ENCODE measurements around the gene ERC2.
A peak's percentile ranks its signal among the peaks of the same experiment; 100 is the strongest.

The ERC2 gene

GRCh38 chr3:56458496-56459103, 9.7 kb downstream of the ERC2 start:
- Histone ChIP-seq H4K91ac (ENCODE audit: low read depth, low read length) (no peak overlapping the region), H3K9me3 (ENCODE audit: insufficient read depth, low read depth, low read length) (no peaks in the 10 kb centered on the region), H4K12ac (ENCODE audit: low read depth, low read length) (no peak overlapping the region)

DNA sequence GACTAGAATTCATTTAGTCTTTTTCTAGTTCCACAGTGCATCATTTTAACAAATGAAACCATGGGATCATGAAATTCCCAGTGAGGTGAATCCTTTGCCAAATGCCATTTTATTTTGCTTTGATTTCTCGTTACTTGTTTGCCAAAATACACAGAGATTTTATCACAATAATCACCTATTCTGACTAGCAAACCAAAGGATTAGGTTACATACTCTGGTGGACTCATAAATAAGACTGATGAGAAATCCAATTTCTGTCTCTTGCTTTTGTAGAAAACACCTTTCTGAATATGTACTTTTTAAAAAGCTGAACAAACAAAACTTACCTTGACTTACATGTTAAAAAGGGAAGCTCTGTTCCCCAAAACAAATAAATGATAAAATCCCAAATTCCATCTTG, 12.2 kb downstream of the ERC2 start:
- Histone ChIP-seq H2BK12ac (ENCODE audit: low read length) (no peak overlapping the region), H3K27me3 (ENCODE audit: insufficient read depth, low read length) (no peaks in the 10 kb centered on the region), H3K27ac (ENCODE audit: low read depth, low read length) (no peak overlapping the region), H3K18ac (ENCODE audit: low read length) (no peak overlapping the region), H3K4me2 (ENCODE audit: low read length) (no peak overlapping the region), H3K79me2 (ENCODE audit: control insufficient read depth, insufficient read depth, low read length, poor library complexity) (no peaks in the 10 kb centered on the region), H2AFZ (ENCODE audit: insufficient read depth, low read length, poor library complexity) (no peak overlapping the region), H3K36me3 (ENCODE audit: control insufficient read depth in 1 of 2, insufficient read depth in 2 of 2, low read length in 2 of 2) (no peaks in the 10 kb centered on the region), H4K8ac (ENCODE audit: low read depth, low read length) (no peak overlapping the region), H3K14ac (ENCODE audit: low read length) (no peak overlapping the region), H3K79me1 (ENCODE audit: low read length) (no peaks in the 10 kb centered on the region), H3K23ac (ENCODE audit: low read length) (no peak overlapping the region), H4K91ac (ENCODE audit: low read depth, low read length) (no peak overlapping the region), H3K9ac (ENCODE audit: low read length) (no peak overlapping the region), H2BK5ac (ENCODE audit: low read depth, low read length, poor library complexity) (no peak overlapping the region), H3K4me1 (ENCODE audit: control insufficient read depth in 1 of 2, insufficient read depth in 2 of 2, low read length in 2 of 2) (no peaks in the 10 kb centered on the region), H2BK120ac (ENCODE audit: insufficient read depth, low read length, poor library complexity) (no peak overlapping the region), H3K9me3 (ENCODE audit: insufficient read depth, low read depth, low read length) (no peaks in the 10 kb centered on the region), H2AK5ac (ENCODE audit: low read length) (no peak overlapping the region), H4K12ac (ENCODE audit: low read depth, low read length) (no peak overlapping the region), H3K4me3 (ENCODE audit: low read depth, low read length) (no peak overlapping the region), H3K4ac (ENCODE audit: low read depth, low read length) (no peak overlapping the region)
- DNase-seq = no peak
- no CpG with 5 or more reads among the region's 1 CpG for WGBS (ENCODE audit: extremely low coverage, insufficient coverage, insufficient read length)

More at GRCh38 chr3:56458496-56459103, 9.7 kb downstream of the ERC2 start:
- Histone ChIP-seq H3K9ac (ENCODE audit: low read length) (no peak overlapping the region), H2BK120ac (ENCODE audit: insufficient read depth, low read length, poor library complexity) (no peak overlapping the region), H2BK12ac (ENCODE audit: low read length) (no peak overlapping the region), H3K36me3 (ENCODE audit: control insufficient read depth in 1 of 2, insufficient read depth in 2 of 2, low read length in 2 of 2) (no peaks in the 10 kb centered on the region), H3K23ac (ENCODE audit: low read length) (no peak overlapping the region), H3K4me2 (ENCODE audit: low read length) (no peak overlapping the region), H4K8ac (ENCODE audit: low read depth, low read length) (no peak overlapping the region), H3K4me3 (ENCODE audit: low read depth, low read length) (peak overlapping the region; percentile 35), H3K27me3 (ENCODE audit: insufficient read depth, low read length) (no peaks in the 10 kb centered on the region), H2AFZ (ENCODE audit: insufficient read depth, low read length, poor library complexity) (no peak overlapping the region), H2BK5ac (ENCODE audit: low read depth, low read length, poor library complexity) (no peak overlapping the region), H3K14ac (ENCODE audit: low read length) (no peak overlapping the region), H3K27ac (ENCODE audit: low read depth, low read length) (no peak overlapping the region), H3K4ac (ENCODE audit: low read depth, low read length) (no peak overlapping the region), H2AK5ac (ENCODE audit: low read length) (no peak overlapping the region), H3K79me2 (ENCODE audit: control insufficient read depth, insufficient read depth, low read length, poor library complexity) (no peaks in the 10 kb centered on the region), H3K4me1 (ENCODE audit: control insufficient read depth in 1 of 2, insufficient read depth in 2 of 2, low read length in 2 of 2) (no peaks in the 10 kb centered on the region), H3K79me1 (ENCODE audit: low read length) (no peaks in the 10 kb centered on the region), H3K18ac (ENCODE audit: low read length) (no peak overlapping the region)
- DNase-seq = no peak
- no CpG with 5 or more reads among the region's 12 CpGs for WGBS (ENCODE audit: extremely low coverage, insufficient coverage, insufficient read length)

GRCh38 chr3:56453011-56453410, 15.3 kb downstream of the ERC2 start:
- H3K4ac ChIP-seq (ENCODE audit: low read depth, low read length) = no peak overlapping the region
- no peak overlapping the region for H4K91ac ChIP-seq (ENCODE audit: low read depth, low read length)
- H3K36me3 ChIP-seq (ENCODE audit: control insufficient read depth in 1 of 2, insufficient read depth in 2 of 2, low read length in 2 of 2) = no peaks in the 10 kb centered on the region
- no peak overlapping the region for H3K23ac ChIP-seq (ENCODE audit: low read length)
- H2BK120ac ChIP-seq (ENCODE audit: insufficient read depth, low read length, poor library complexity) = no peak overlapping the region
- H3K9ac ChIP-seq (ENCODE audit: low read length) = no peak overlapping the region
- H3K27ac ChIP-seq (ENCODE audit: low read depth, low read length) = no peak overlapping the region
- no peak overlapping the region for H3K18ac ChIP-seq (ENCODE audit: low read length)
- no peak overlapping the region for H2AK5ac ChIP-seq (ENCODE audit: low read length)
- no peak overlapping the region for H3K14ac ChIP-seq (ENCODE audit: low read length)
- no peaks in the 10 kb centered on the region for H3K79me1 ChIP-seq (ENCODE audit: low read length)
- no peaks in the 10 kb centered on the region for H3K27me3 ChIP-seq (ENCODE audit: insufficient read depth, low read length)
- H2BK5ac ChIP-seq (ENCODE audit: low read depth, low read length, poor library complexity) = no peak overlapping the region
- H2AFZ ChIP-seq (ENCODE audit: insufficient read depth, low read length, poor library complexity) = no peak overlapping the region
- H3K79me2 ChIP-seq (ENCODE audit: control insufficient read depth, insufficient read depth, low read length, poor library complexity) = no peaks in the 10 kb centered on the region
- no peak for DNase-seq
- no CpG with 5 or more reads among the region's 1 CpG for WGBS (ENCODE audit: extremely low coverage, insufficient coverage, insufficient read length)
- H2BK12ac ChIP-seq (ENCODE audit: low read length) = no peak overlapping the region
- no peaks in the 10 kb centered on the region for H3K9me3 ChIP-seq (ENCODE audit: insufficient read depth, low read depth, low read length)
- H4K8ac ChIP-seq (ENCODE audit: low read depth, low read length) = no peak overlapping the region
- H3K4me2 ChIP-seq (ENCODE audit: low read length) = no peak overlapping the region
- H3K4me1 ChIP-seq (ENCODE audit: control insufficient read depth in 1 of 2, insufficient read depth in 2 of 2, low read length in 2 of 2) = no peaks in the 10 kb centered on the region
- no peak overlapping the region for H4K12ac ChIP-seq (ENCODE audit: low read depth, low read length)
- no peak overlapping the region for H3K4me3 ChIP-seq (ENCODE audit: low read depth, low read length)

DNA sequence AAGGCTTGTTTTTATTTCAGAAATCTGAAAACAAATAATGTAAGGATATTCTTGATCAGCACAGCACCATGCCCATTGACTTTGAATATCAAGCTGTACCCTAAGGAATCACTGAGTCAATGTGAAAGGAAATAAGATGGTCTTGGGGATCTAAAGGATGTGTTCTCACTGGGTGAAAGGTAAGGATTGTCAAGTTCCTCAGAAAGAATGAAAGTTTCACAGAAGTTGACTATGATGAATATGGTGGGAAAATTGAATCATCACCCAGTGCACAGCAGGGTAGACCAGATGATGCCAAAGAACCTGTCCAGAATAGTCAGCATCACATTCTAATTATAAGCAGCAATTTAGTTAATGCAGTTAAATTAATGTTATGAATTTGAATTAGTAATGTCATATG, 16.2 kb downstream of the ERC2 start:
- no peaks in the 10 kb centered on the region for H3K79me1 ChIP-seq (ENCODE audit: low read length)
- H4K12ac ChIP-seq (ENCODE audit: low read depth, low read length) = no peak overlapping the region
- H3K4me2 ChIP-seq (ENCODE audit: low read length) = no peak overlapping the region
- no peak overlapping the region for H2AFZ ChIP-seq (ENCODE audit: insufficient read depth, low read length, poor library complexity)
- H2BK12ac ChIP-seq (ENCODE audit: low read length) = no peak overlapping the region
- no peak overlapping the region for H4K91ac ChIP-seq (ENCODE audit: low read depth, low read length)
- H3K79me2 ChIP-seq (ENCODE audit: control insufficient read depth, insufficient read depth, low read length, poor library complexity) = no peaks in the 10 kb centered on the region
- no peak overlapping the region for H4K8ac ChIP-seq (ENCODE audit: low read depth, low read length)
- DNase-seq = no peak
- no peak overlapping the region for H2AK5ac ChIP-seq (ENCODE audit: low read length)
- H3K27ac ChIP-seq (ENCODE audit: low read depth, low read length) = no peak overlapping the region
- no peak overlapping the region for H2BK5ac ChIP-seq (ENCODE audit: low read depth, low read length, poor library complexity)
- H2BK120ac ChIP-seq (ENCODE audit: insufficient read depth, low read length, poor library complexity) = no peak overlapping the region
- no peak overlapping the region for H3K18ac ChIP-seq (ENCODE audit: low read length)
- H3K9me3 ChIP-seq (ENCODE audit: insufficient read depth, low read depth, low read length) = no peaks in the 10 kb centered on the region
- H3K23ac ChIP-seq (ENCODE audit: low read length) = no peak overlapping the region
- no peaks in the 10 kb centered on the region for H3K36me3 ChIP-seq (ENCODE audit: control insufficient read depth in 1 of 2, insufficient read depth in 2 of 2, low read length in 2 of 2)
- no peak overlapping the region for H3K4ac ChIP-seq (ENCODE audit: low read depth, low read length)
- no peak overlapping the region for H3K9ac ChIP-seq (ENCODE audit: low read length)
- H3K27me3 ChIP-seq (ENCODE audit: insufficient read depth, low read length) = no peaks in the 10 kb centered on the region
- H3K4me3 ChIP-seq (ENCODE audit: low read depth, low read length) = no peak overlapping the region
- H3K14ac ChIP-seq (ENCODE audit: low read length) = no peak overlapping the region
- H3K4me1 ChIP-seq (ENCODE audit: control insufficient read depth in 1 of 2, insufficient read depth in 2 of 2, low read length in 2 of 2) = no peaks in the 10 kb centered on the region
